Measurements from ENCODE around the gene IL1R2. TPM values are rescaled to one million over a fixed set of nuclear protein-coding genes. Genes with fewer than 3 reads are reported as not detected.

Gene IL1R2
- total and polyA plus RNA-seq, 2 experiments from 2014 or later, result not detected

- TF ChIP-seq ZNF331 (CRISPR knock-in tag; IDR thresholded peaks at IDR 0.05; ENCODE audit: low read depth), result no peak
- TF ChIP-seq CTCF (conservative IDR thresholded peaks at IDR 0.05; ENCODE audit: low read depth in 2 of 2), result no peak
Observed at GRCh38 chr2:102056079-102056581, 64.4 kb downstream of the IL1R2 start (continued).

- Histone ChIP-seq H3K27ac (ENCODE audit: low read depth) (no peak overlapping the region), H3K4me3 (no peak overlapping the region), H3K36me3 (ENCODE audit: insufficient read depth) (no peaks in the 10 kb centered on the region), H3K27me3 (ENCODE audit: insufficient read depth) (no peaks in the 10 kb centered on the region), H3F3A (replicated peaks; ENCODE audit: low read depth) (no peaks in the 10 kb centered on the region), H3K79me2 (replicated peaks; ENCODE audit: insufficient read depth) (no peaks in the 10 kb centered on the region), H4K20me1 (replicated peaks; ENCODE audit: insufficient read depth) (no peaks in the 10 kb centered on the region), H3K4me1 (ENCODE audit: insufficient read depth) (no peaks in the 10 kb centered on the region), H3K9me2 (ENCODE audit: insufficient read depth) (peaks cover 6% of the 10 kb centered on the region; the same call in 1 of the 2 replicates), H3K4me2 (no peak overlapping the region), H2AFZ (no peak overlapping the region)
- Mint-ChIP-seq H3K36me3 (ENCODE audit: low read depth) (no peaks in the 10 kb centered on the region), H3K27me3 (ENCODE audit: insufficient read depth, low read depth, poor library complexity) (no peaks in the 10 kb centered on the region), H3K4me1 (no peaks in the 10 kb centered on the region; the same call in 2 of the 3 replicates), H3K27ac (no peak overlapping the region), H3K4me3 (no peak overlapping the region), H3K9me3 (no peaks in the 10 kb centered on the region)
- ATAC-seq (no peak), DNase-seq (ENCODE audit: low spot score) (no peak)
- TF ChIP-seq JUNB (IDR thresholded peaks at IDR 0.05; ENCODE audit: unreplicated experiment) (no peak), EZH2phosphoT487 (IDR thresholded peaks at IDR 0.05; ENCODE audit: unreplicated experiment) (no peak), ETS1 (IDR thresholded peaks at IDR 0.05) (no peak), ZNF331 (CRISPR knock-in tag; IDR thresholded peaks at IDR 0.05; ENCODE audit: low read depth) (no peak), NANOG (IDR thresholded peaks at IDR 0.05; ENCODE audit: borderline replicate concordance) (no peak), CTCF (conservative IDR thresholded peaks at IDR 0.05; ENCODE audit: low read depth in 2 of 2) (no peak), EZH2 (IDR thresholded peaks at IDR 0.05; ENCODE audit: low read depth, unreplicated experiment) (no peak), POLR2AphosphoS5 (IDR thresholded peaks at IDR 0.05; ENCODE audit: low read depth) (no peak), ZNF462 (CRISPR knock-in tag; IDR thresholded peaks at IDR 0.05) (no peak), STAT1 (IDR thresholded peaks at IDR 0.05; ENCODE audit: unreplicated experiment) (no peak)
Observed at GRCh38 chr2:102057502-102058292, 65.9 kb downstream of the IL1R2 start.

Data from GM23338 (cell line).